GM19193 (cell line): ENCODE results near the gene SLC1A2.

Source experiments
- POLR2A ChIP-seq: IDR thresholded peaks from 4 replicates; pipeline ENCODE4 v1.6.1; 2011; ENCODE audit not compliant: insufficient read depth, insufficient read length; ENCODE audit errors: extremely low read depth

The SLC1A2 gene

DNA sequence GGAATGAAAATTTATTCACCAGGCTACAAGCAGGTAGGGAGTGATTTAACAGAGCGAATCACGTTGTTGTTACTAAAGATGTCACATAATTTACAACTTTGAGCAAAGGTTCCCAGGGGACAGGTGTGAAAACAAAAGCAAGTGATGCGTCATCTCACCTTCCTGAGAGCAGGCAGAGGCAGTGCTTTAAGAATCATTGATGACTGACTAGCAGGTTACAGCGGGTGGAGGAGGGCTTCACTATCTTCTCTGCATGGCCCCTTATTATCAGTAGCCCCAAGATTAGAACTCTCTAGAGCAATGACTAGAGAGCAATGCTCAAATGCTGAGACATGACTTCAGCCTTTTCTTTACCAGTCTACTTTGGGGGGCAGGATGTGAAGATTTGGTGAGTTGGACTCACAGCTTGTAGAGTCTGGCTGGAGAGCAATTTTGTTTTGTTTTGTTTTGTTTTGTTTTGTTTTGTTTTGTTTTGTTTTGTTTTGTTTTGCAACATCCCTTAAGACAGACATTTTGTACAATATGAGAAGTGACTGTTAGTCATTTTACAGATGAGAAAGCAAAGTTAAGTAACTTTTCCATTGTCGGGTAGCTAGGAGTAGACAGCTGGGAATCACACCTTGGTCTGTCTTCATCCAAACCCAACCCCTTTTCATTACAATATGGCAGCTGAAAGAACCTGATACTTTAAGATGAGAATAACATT lies 84.8 kb downstream of the SLC1A2 start:
- TF ChIP-seq POLR2A, result no peak

DNA sequence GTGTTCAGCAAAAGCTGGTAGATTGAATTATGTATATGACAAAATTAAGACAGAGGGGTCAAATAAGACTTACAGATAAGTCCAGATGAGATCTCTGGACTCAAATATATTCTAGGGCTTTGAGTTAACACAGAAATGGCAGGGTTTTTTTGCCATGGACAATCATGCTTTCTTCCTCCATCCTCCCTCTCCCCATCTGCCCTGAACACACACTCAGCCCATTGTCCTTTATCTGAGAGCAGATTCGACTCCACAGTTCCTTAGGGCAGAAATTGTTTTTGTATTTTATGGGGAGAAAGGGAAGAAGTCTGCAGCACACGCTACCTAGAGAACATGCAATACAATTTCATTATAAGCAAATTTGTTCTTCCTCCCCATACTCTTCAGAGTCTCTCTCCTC lies 86.8 kb downstream of the SLC1A2 start:
- no peak for TF ChIP-seq POLR2A

GRCh38 chr11:35330931-35331330 lies 88.4 kb downstream of the SLC1A2 start:
- TF ChIP-seq POLR2A, result no peak

DNA sequence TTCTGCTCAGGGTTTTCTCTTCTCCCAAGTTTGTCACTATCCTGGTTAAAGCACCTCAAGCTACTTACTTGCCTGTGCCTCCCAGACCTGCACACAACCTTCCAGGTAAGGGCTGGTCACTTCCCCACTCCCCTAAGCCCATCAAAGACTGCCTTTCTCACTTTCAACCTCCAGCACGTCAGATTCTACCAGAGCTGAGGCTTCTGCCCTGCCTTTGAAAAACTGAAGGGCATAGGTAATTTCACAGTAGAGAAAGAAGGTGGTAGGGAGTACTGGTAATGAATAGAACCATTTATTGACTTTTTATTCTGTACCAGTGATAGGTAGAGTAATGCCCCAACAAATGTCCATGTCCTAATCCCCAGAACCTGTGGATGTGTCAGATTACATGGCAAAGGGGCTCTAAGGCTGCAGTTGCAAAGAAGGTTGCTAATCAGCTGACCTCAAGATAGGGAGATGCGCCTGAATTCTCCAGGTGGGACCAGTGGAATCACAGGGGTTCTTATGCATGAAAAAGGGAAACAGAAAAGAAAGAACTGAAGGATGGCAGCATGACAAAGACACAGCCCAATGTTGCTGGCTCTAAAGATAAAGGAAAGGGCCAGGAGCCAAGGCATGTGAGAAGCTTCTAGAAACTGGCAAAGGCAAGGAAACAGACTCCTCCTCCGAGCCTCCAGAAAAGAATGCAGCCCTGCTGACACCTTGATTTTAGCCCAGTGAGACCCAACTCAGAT lies 89.0 kb downstream of the SLC1A2 start:
- no peak for TF ChIP-seq POLR2A

DNA sequence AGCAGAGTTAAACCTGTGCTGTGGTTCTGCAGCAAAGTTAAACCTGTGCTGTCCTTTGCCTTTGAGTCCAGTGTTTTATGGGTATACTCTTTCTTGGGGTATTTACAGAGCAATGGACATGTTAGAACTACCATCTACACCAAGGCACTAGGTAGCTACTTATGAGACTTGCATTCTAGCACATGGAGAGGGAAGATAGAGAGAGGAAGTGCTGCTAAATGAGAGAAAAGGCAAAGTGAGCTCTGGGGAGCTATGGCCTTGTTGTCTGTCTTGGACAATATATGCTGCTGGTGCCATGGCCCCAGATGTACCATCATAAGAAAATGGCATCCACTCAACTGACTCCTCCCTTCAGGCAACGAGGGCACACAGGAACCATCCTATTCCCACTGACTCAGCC lies 91.5 kb downstream of the SLC1A2 start:
- no peak for TF ChIP-seq POLR2A

- no peak for TF ChIP-seq POLR2A
Measured at GRCh38 chr11:35326266-35326879, 93.0 kb downstream of the SLC1A2 start.

- TF ChIP-seq POLR2A, result no peak
Measured at GRCh38 chr11:35324981-35325380, 94.4 kb downstream of the SLC1A2 start.

GRCh38 chr11:35324183-35324886 lies 95.0 kb downstream of the SLC1A2 start:
- no peak for TF ChIP-seq POLR2A

GRCh38 chr11:35323076-35323868 lies 96.1 kb downstream of the SLC1A2 start:
- no peak for TF ChIP-seq POLR2A

DNA sequence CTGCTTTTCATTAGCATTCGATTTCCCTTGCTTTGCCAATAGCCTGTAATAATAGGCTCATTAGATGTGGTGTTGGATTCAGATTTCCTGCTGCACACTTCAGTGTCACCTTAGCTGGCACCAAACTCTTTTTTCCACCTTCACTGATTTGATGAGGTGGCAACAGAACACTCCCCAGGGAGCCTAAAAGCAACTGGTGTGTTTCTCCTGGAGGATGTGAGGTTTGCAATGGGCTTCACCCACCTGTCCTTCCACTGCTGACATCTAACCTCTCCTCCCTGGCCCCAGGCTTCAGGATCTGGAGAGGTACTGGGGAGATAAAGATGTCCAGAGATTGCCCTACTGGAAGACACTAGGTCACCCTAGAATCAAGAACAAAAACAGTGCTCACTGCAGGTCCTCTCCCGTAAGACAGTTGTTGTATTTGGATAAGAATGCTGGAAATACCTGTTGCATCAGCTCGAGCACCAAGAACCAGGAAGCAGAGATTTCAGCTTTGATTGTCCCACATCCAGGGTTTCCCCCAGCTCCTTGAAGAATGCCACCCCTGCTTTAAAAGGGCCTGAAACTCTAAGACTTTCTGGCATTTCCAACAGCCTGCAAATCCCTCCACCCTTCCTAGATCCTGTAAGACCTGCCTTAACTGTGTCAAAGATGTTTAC lies 96.9 kb downstream of the SLC1A2 start:
- TF ChIP-seq POLR2A, result no peak

DNA sequence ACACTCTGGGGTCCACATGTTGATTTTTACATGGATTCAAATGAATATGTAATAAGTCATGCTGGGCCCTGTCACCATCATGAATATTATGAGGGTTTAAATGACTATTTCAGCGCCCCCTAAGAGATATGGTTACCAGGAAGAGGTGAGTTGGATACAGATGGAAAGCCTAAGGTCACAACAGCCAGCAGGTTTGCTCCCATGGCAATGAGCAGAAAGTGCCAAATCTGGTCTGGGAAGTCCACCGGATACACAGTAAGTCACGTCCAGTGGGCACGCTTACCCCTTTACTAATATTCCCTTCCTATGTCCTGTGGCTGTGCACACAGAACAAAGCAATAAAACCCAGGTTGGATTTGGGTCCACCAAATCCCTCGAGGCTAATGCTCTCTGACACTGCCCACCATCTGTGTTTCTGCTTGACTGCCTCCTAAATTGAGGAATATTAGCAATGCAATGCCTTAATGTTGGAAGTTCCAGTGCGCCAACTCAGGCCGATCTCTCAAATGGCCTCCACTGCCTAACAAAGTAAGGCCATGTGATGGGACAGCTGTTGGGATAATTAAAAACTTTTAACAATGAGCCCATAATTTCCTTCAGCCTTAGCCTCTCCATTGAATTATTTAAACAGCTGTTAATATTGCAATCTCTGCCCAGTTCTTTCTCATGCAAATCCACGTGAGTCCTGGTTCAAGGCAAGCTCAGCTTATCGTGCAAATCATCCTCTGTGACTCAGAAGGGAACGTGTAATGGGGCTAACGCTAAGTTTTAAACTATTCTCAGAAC lies 97.6 kb downstream of the SLC1A2 start:
- no peak for TF ChIP-seq POLR2A

GRCh38 chr11:35321111-35321510 lies 98.2 kb downstream of the SLC1A2 start:
- no peak for TF ChIP-seq POLR2A

- no peak for TF ChIP-seq POLR2A
Measured at GRCh38 chr11:35318977-35319925, 100.1 kb downstream of the SLC1A2 start.

DNA sequence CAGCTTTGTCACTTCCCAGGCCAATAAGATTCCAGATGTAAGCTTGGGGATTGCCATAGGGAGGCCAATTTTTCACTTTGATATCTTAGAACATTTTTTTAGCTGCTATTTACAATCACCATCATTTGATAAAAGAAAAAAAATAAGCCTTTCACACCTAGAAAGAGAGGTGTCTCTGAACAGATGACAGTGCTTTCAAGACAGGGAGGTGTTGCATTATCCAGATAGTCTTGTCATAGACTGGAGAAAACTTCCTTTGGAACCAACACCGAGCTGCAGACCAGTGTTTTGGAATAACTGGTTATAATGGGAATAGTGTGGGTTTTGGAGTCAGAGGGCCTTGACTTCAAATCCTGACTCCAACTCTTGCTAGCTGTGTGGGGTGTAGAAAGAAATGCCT lies 101.0 kb downstream of the SLC1A2 start:
- TF ChIP-seq POLR2A, result no peak
